Calu3 (cell line): Measurements from ENCODE around the gene SMIM33. TPM values are rescaled to one million over a fixed set of nuclear protein-coding genes. Genes with fewer than 3 reads are reported as not detected.

Source experiments
- BruUV-seq: library from RNA; stranded (reverse); fragments of 400-500 nt; replicated peaks from 2 replicates; lab custom pipeline; 2021; lab: Mats Ljungman, UMichigan
- CTCF ChIA-PET: fragments of 300-600 bp; sonication (Branson Sonifier 250); formaldehyde crosslinking; loops from one replicate; lab custom pipeline; 2022; ENCODE audit warnings: antibody characterized with exemption; lab: Charles Lee
- DNase-seq: peaks from one replicate; pipeline ENCODE4 v3.0.0; 2022
- H3K27ac Mint-ChIP-seq: one replicate; pipeline ENCODE4 v1.8.0; 2022; ENCODE audit warnings: mixed read lengths; ENCODE audit not compliant: unreplicated experiment
- H3K27me3 Mint-ChIP-seq: one replicate; pipeline ENCODE4 v1.8.0; 2022; ENCODE audit warnings: mixed read lengths; ENCODE audit not compliant: unreplicated experiment
- H3K36me3 Mint-ChIP-seq: one replicate; pipeline ENCODE4 v1.8.0; 2022; ENCODE audit warnings: mild to moderate bottlenecking, moderate library complexity, mixed read lengths; ENCODE audit not compliant: insufficient read depth, unreplicated experiment
- H3K4me1 Mint-ChIP-seq: one replicate; pipeline ENCODE4 v1.8.0; 2022; ENCODE audit warnings: mild to moderate bottlenecking, low read depth, mixed read lengths; ENCODE audit not compliant: unreplicated experiment
- H3K4me3 Mint-ChIP-seq: one replicate; pipeline ENCODE4 v1.8.0; 2022; ENCODE audit warnings: mild to moderate bottlenecking, low read depth, moderate library complexity, mixed read lengths; ENCODE audit not compliant: unreplicated experiment
- H3K9me3 Mint-ChIP-seq: one replicate; pipeline ENCODE4 v1.8.0; 2022; ENCODE audit warnings: low read depth, mixed read lengths; ENCODE audit not compliant: unreplicated experiment
- intact Hi-C: fragments of 100-400 bp; cut with micrococcal nuclease; formaldehyde crosslinking; loops from one replicate; pipeline ENCODE4 v1.10.0; 2022; ENCODE audit not compliant: unreplicated experiment
- total RNA-seq: library from RNA; stranded (reverse); gene quantifications from 2 replicates; pipeline ENCODE4 v1.2.3, GENCODE V29; 2022
- TF ChIP-seq, protein P1 (sequence below): fragments of 200-600 bp; IDR thresholded peaks from one replicate; pipeline ENCODE4 v1.8.0; 2022; ENCODE audit warnings: antibody characterized with exemption; ENCODE audit not compliant: unreplicated experiment

Gene SMIM33
- total RNA-seq, 1 experiment from 2014 or later: not detected

DNA sequence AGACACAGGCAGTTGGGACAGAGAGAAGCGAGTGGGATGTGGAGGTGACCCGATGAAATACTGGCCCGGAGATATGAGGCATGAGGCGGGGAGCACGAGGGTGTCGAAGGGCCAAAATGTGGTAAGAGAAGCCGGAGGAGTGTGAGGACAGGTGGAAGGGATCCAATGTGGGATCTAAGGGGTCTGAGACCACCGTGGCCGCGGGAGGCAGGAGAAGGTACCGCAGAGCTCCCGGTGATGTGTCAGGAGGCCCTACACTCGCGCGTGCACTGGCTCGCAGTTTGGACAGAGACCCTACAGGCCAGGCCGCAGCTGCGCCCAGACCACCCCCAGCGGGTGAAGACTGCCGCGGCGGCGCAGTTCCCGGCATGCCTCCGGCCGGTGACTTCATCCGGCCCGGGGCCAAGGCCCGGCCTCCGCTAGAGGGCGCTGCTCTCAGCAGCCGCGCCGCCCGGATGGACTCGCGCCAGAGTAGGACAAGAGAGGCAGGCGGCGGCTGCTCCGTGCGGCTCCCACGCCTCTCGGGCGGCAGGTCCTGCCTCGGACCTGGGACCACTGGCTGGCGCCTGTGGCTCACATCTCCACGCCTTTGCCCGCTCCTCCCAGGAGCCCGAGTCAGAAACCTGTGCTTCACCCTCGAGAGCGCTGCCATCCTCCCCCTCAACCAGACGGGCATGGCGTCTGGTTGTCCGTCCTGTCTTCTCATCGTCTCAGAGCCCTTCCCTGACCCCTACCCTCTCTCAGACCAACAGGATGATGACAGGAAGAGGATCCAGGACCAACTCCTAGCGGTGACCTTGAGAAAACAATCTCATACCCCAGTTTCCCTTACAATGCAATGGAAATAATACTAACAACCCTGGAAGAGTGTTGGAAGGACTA is 47.1 kb downstream of the SMIM33 start:
- BruUV-seq: TSS peak; percentile 92
- intact Hi-C loops: no loop called here
- H3K4me1 Mint-ChIP-seq: peaks cover 7% of the 10 kb centered on the region

More for the DNA sequence above, 47.1 kb downstream of the SMIM33 start:
- peak overlapping the region; percentile 73 for H3K4me3 Mint-ChIP-seq
- DNase-seq: peak; percentile 96
- no peaks in the 10 kb centered on the region for H3K27me3 Mint-ChIP-seq
- H3K27ac Mint-ChIP-seq: peak overlapping the region; percentile 67
- TF ChIP-seq, protein P1, sequence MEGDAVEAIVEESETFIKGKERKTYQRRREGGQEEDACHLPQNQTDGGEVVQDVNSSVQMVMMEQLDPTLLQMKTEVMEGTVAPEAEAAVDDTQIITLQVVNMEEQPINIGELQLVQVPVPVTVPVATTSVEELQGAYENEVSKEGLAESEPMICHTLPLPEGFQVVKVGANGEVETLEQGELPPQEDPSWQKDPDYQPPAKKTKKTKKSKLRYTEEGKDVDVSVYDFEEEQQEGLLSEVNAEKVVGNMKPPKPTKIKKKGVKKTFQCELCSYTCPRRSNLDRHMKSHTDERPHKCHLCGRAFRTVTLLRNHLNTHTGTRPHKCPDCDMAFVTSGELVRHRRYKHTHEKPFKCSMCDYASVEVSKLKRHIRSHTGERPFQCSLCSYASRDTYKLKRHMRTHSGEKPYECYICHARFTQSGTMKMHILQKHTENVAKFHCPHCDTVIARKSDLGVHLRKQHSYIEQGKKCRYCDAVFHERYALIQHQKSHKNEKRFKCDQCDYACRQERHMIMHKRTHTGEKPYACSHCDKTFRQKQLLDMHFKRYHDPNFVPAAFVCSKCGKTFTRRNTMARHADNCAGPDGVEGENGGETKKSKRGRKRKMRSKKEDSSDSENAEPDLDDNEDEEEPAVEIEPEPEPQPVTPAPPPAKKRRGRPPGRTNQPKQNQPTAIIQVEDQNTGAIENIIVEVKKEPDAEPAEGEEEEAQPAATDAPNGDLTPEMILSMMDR: peak; percentile 96
- CTCF ChIA-PET: interaction anchor here (0.7 to 1.4 kb wide), 2 partner anchors 22 to 96 kb away, joined by 3 to 4 read pairs; no protein-coding TSS in a partner anchor
- no peaks in the 10 kb centered on the region for H3K9me3 Mint-ChIP-seq
- H3K36me3 Mint-ChIP-seq: peaks cover 18% of the 10 kb centered on the region

Other genes starting within 250 kb of the SMIM33 start
- gene MATR3, start 177.3 kb upstream of the SMIM33 start, total RNA-seq: 228 and 230 TPM in 2 replicates
- 73.0 and 81.2 TPM in 2 replicates for gene PAIP2, start 129.2 kb upstream of the SMIM33 start, total RNA-seq
- 0.80 and 2.8 TPM in 2 replicates for gene SLC23A1, start 87.7 kb upstream of the SMIM33 start, total RNA-seq
- gene MZB1, start 81.1 kb upstream of the SMIM33 start, total RNA-seq: 0.24 TPM in 1 of 2 replicates, not detected in the other
- gene PROB1, start 75.9 kb upstream of the SMIM33 start, total RNA-seq: 1.9 and 2.4 TPM in 2 replicates
- 5.1 and 6.8 TPM in 2 replicates for gene SPATA24, start 66.9 kb upstream of the SMIM33 start, total RNA-seq
- gene DNAJC18, start 31.5 kb upstream of the SMIM33 start, total RNA-seq: 6.7 and 9.8 TPM in 2 replicates
- gene ECSCR, start 8.3 kb upstream of the SMIM33 start, total RNA-seq: not detected in 2 replicates
- gene STING1, start 11.8 kb downstream of the SMIM33 start, total RNA-seq: 34.1 and 79.6 TPM in 2 replicates
- gene UBE2D2, start 90.3 kb downstream of the SMIM33 start, total RNA-seq: 179 and 187 TPM in 2 replicates
- 64.1 and 69.1 TPM in 2 replicates for gene CXXC5, start 177.3 kb downstream of the SMIM33 start, total RNA-seq